ENCODE results near the gene CELSR1. TPM values are rescaled to one million over a fixed set of nuclear protein-coding genes. Genes with fewer than 3 reads are reported as not detected.
A peak's percentile ranks its signal among the peaks of the same experiment; 100 is the strongest.

CELSR1 gene
- total and polyA plus RNA-seq, 2 of the 13 experiments (the other 11 are each of a cell fraction or from before 2014, with no cell fraction given), result 0.78 to 1.8 TPM

GRCh38 chr22:46367707-46368191, 169.7 kb downstream of the CELSR1 start (continued):
- TF ChIP-seq, protein P1, sequence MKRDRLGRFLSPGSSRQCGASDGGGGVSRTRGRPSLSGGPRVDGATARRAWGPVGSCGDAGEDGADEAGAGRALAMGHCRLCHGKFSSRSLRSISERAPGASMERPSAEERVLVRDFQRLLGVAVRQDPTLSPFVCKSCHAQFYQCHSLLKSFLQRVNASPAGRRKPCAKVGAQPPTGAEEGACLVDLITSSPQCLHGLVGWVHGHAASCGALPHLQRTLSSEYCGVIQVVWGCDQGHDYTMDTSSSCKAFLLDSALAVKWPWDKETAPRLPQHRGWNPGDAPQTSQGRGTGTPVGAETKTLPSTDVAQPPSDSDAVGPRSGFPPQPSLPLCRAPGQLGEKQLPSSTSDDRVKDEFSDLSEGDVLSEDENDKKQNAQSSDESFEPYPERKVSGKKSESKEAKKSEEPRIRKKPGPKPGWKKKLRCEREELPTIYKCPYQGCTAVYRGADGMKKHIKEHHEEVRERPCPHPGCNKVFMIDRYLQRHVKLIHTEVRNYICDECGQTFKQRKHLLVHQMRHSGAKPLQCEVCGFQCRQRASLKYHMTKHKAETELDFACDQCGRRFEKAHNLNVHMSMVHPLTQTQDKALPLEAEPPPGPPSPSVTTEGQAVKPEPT (CRISPR knock-in tag; IDR thresholded peaks at IDR 0.05; ENCODE audit: low read depth), result no peak
- TF ChIP-seq TEAD3 (CRISPR knock-in tag; optimal IDR thresholded peaks at IDR 0.05; ENCODE audit: borderline replicate concordance), result peak; percentile 84
- no peak for TF ChIP-seq MIXL1 (CRISPR knock-in tag; IDR thresholded peaks at IDR 0.05)
- no peak for TF ChIP-seq MTF1 (CRISPR knock-in tag; IDR thresholded peaks at IDR 0.05)
- no peak for TF ChIP-seq JARID2 (CRISPR knock-in tag; IDR thresholded peaks at IDR 0.05; ENCODE audit: insufficient replicate concordance)
- TF ChIP-seq ZNF672 (CRISPR knock-in tag; IDR thresholded peaks at IDR 0.05), result no peak
- no peak for TF ChIP-seq TFDP2 (CRISPR knock-in tag; IDR thresholded peaks at IDR 0.05)
- TF ChIP-seq, protein P2, sequence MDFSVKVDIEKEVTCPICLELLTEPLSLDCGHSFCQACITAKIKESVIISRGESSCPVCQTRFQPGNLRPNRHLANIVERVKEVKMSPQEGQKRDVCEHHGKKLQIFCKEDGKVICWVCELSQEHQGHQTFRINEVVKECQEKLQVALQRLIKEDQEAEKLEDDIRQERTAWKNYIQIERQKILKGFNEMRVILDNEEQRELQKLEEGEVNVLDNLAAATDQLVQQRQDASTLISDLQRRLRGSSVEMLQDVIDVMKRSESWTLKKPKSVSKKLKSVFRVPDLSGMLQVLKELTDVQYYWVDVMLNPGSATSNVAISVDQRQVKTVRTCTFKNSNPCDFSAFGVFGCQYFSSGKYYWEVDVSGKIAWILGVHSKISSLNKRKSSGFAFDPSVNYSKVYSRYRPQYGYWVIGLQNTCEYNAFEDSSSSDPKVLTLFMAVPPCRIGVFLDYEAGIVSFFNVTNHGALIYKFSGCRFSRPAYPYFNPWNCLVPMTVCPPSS (IDR thresholded peaks at IDR 0.05), result no peak
- no peak for TF ChIP-seq SMARCC2 (IDR thresholded peaks at IDR 0.05)
- no peak for TF ChIP-seq MIER3 (CRISPR knock-in tag; IDR thresholded peaks at IDR 0.05; ENCODE audit: borderline replicate concordance)
- TF ChIP-seq, protein P3, sequence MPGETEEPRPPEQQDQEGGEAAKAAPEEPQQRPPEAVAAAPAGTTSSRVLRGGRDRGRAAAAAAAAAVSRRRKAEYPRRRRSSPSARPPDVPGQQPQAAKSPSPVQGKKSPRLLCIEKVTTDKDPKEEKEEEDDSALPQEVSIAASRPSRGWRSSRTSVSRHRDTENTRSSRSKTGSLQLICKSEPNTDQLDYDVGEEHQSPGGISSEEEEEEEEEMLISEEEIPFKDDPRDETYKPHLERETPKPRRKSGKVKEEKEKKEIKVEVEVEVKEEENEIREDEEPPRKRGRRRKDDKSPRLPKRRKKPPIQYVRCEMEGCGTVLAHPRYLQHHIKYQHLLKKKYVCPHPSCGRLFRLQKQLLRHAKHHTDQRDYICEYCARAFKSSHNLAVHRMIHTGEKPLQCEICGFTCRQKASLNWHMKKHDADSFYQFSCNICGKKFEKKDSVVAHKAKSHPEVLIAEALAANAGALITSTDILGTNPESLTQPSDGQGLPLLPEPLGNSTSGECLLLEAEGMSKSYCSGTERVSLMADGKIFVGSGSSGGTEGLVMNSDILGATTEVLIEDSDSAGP (CRISPR knock-in tag; IDR thresholded peaks at IDR 0.05; ENCODE audit: borderline replicate concordance), result peak; percentile 79
- TF ChIP-seq MBNL3 (CRISPR knock-in tag; conservative IDR thresholded peaks at IDR 0.05), result no peak
- TF ChIP-seq SAP130 (CRISPR knock-in tag; IDR thresholded peaks at IDR 0.05; ENCODE audit: low read depth), result peak; percentile 43; the same call in 1 of the 2 replicates
- TF ChIP-seq ZNF343 (CRISPR knock-in tag; IDR thresholded peaks at IDR 0.05), result no peak
- no peak for TF ChIP-seq PRDM15 (CRISPR knock-in tag; IDR thresholded peaks at IDR 0.05)
- TF ChIP-seq NFYB (CRISPR knock-in tag; IDR thresholded peaks at IDR 0.05), result no peak
- no peak for TF ChIP-seq GPBP1L1 (CRISPR knock-in tag; IDR thresholded peaks at IDR 0.05)
- TF ChIP-seq CREM (IDR thresholded peaks at IDR 0.05), result no peak
- no peak for TF ChIP-seq CREM (CRISPR knock-in tag; IDR thresholded peaks at IDR 0.05)
- no peak for TF ChIP-seq GATA4 (IDR thresholded peaks at IDR 0.05; ENCODE audit: borderline replicate concordance, low read depth)
- no peak for TF ChIP-seq NRL (CRISPR knock-in tag; IDR thresholded peaks at IDR 0.05; ENCODE audit: borderline replicate concordance)
